ENCODE measurements around the gene NBEAL1. TPM values are rescaled to one million over a fixed set of nuclear protein-coding genes. Genes with fewer than 3 reads are reported as not detected.
"Not testable (repeated sequence)": the region's sequence is repeated elsewhere in the genome, so short reads cannot be mapped to it uniquely, and the experiment has no call there.

Gene NBEAL1
- 7.8 TPM for polyA plus RNA-seq (2013)

DNA sequence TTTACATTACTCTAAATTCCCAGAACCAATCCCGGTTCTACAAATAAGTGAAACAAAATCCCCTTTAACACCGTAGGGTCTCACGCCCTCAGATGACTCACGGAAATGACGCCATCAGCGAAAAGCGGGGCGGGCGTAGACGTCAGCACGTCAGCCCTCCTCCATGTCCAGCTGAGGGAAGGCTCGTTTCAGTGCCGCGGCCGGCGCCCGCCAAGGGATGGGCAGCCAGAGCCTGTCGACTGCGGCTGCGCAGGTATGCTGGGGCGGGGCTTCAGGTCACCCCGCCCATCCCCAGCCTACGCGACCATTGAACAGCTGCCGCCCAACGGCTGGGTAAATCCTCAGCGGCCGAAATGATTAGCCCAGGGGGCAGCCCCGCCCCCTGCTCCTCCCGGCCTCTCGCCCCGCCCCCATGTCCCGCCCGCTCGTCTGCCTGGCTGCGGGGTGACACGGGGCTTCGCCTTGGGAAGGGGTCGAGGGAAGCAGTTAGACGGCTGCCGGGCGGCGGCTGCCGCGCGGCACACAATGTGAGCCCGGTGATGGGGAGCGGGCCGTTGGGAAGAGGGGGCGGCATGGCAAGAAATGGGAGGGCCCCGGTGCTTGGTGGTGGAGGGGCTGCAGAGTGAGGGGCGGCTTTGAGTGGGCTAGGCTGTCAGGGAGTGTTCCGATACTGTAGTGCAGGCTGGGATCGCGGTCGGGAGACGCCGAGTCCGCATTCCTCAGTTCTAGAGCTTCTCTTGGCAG is at the start of gene NBEAL1:
Gene NBEAL1 (plus strand): TSS at position 420 of the 744 bp plus-strand sequence. CDS start 1,510 bp downstream, outside the sequence.
- POLR2A ChIA-PET = interaction anchor here (0.5 kb wide), 1 partner anchor 1737 kb away, joined by 3 read pairs; no protein-coding TSS in a partner anchor

DNA sequence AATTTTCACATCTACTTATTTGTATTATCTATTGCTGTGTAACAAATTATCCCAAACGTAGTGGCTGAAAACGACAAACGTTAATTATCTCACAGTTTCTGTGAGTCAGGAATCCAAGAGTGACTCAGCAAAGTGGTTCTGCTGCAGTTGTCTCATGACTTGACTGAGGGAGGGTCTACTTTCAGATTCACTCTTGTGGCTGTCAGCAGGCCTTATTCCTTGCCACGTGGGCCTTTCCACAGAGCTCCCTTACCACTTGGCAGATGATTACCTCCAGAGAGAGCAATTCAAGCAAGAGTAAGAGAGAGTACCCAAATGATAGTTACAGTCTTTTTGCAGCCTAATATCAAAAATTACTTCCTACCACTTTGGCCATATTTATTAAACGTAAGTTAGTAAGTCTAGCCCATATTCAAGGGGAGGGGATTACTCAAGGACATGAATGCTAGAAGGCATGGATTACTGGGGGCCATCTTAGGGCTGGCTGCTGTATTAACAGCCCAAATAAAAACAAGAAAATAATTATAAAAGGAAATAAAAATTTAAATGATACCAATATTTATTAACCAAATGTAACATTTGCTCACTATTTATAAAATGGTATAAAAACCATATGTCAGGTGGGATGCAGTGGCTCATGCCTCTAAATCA is 48.7 kb upstream of the NBEAL1 start:
- WGBS (ENCODE audit: insufficient coverage) = 11% methylated on average over 1 of the region's 5 CpGs
- Histone ChIP-seq H3K36me3 (ENCODE audit: control insufficient read depth in 4 of 4, insufficient read depth in 4 of 4, low read length in 3 of 4) (peaks cover 0 to 3% (median under 1%) of the 10 kb centered on the region in 4 experiments), H3K4me1 (ENCODE audit: control extremely low read depth in 1 of 4, control insufficient read depth in 4 of 4, insufficient read depth in 4 of 4, low read length in 3 of 4) (peaks cover 0 to 6% (median 0%) of the 10 kb centered on the region in 4 experiments), H3K27me3 (replicated peaks in 2 of 5; ENCODE audit: control insufficient read depth in 4 of 5, insufficient read depth in 5 of 5, low read length in 4 of 5) (no peaks in the 10 kb centered on the region), H3K27ac (ENCODE audit: insufficient read depth in 1 of 2, low read depth in 1 of 2, low read length in 2 of 2, poor library complexity in 1 of 2, severe bottlenecking in 2 of 2) (peak overlapping the region in 1 of 2 experiments; percentile 44), H3K9me3 (ENCODE audit: control extremely low read depth in 1 of 5, control insufficient read depth in 4 of 5, insufficient read depth in 2 of 5, low read depth in 1 of 5, low read length in 4 of 5) (no peaks in the 10 kb centered on the region), H3K4me3 (ENCODE audit: control insufficient read depth in 1 of 7, extremely low read depth in 1 of 7, insufficient read depth in 4 of 7, low read depth in 2 of 7, low read length in 6 of 7) (no peak overlapping the region)
- ChIA-PET CTCF (no interaction called here), POLR2A (no interaction called here)
- peak; percentile 81 to 95 (median 92) for DNase-seq

More for the DNA sequence above, at the start of gene NBEAL1:
- Histone ChIP-seq H3K36me3 (ENCODE audit: control insufficient read depth in 4 of 4, insufficient read depth in 4 of 4, low read length in 3 of 4) (no peaks in the 10 kb centered on the region), H3K27me3 (replicated peaks in 2 of 5; ENCODE audit: control insufficient read depth in 4 of 5, insufficient read depth in 5 of 5, low read length in 4 of 5) (no peaks in the 10 kb centered on the region), H3K9me3 (ENCODE audit: control extremely low read depth in 1 of 5, control insufficient read depth in 4 of 5, insufficient read depth in 2 of 5, low read depth in 1 of 5, low read length in 4 of 5) (no peaks in the 10 kb centered on the region), H3K4me1 (ENCODE audit: control extremely low read depth in 1 of 4, control insufficient read depth in 4 of 4, insufficient read depth in 4 of 4, low read length in 3 of 4) (peaks cover 3 to 17% (median 8%) of the 10 kb centered on the region in 4 experiments), H3K4me3 (ENCODE audit: control insufficient read depth in 1 of 7, extremely low read depth in 1 of 7, insufficient read depth in 4 of 7, low read depth in 2 of 7, low read length in 6 of 7) (peak within 1 kb of the TSS; percentile 59 to 96 (median 90)), H3K27ac (ENCODE audit: insufficient read depth in 1 of 2, low read depth in 1 of 2, low read length in 2 of 2, poor library complexity in 1 of 2, severe bottlenecking in 2 of 2) (peak within 1 kb of the TSS; percentile 93 to 98)
- CTCF ChIA-PET = no interaction called here
- DNase-seq = peak; percentile 99 to 100 (median 99)
- under 1% methylated on average over 54 of the region's 59 CpGs for WGBS (ENCODE audit: insufficient coverage)

DNA sequence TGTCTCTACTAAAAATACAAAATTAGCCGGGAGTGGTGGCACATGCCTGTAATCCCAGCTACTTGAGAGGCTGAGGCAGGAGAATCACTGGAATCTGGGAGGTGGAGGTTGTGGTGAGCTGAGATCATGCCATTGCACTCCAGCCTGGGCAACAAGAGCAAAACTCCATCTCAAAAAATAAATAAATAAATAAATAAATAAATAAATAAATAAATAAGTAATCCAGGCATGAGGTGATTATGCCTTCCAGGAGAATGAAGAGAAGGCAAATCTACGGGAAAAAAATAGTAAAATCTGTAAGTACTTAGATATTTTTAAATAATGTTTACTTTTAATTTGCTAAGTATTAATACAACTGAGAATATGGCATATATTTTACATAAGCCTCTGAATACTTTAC is 45.3 kb upstream of the NBEAL1 start:
- no CpG with 5 or more reads among the region's 2 CpGs for WGBS (ENCODE audit: insufficient coverage)
- POLR2A ChIA-PET; DNase-seq; CTCF ChIA-PET; H3K4me3 ChIP-seq (ENCODE audit: control insufficient read depth in 1 of 7, extremely low read depth in 1 of 7, insufficient read depth in 4 of 7, low read depth in 2 of 7, low read length in 6 of 7); H3K9me3 ChIP-seq (ENCODE audit: control extremely low read depth in 1 of 5, control insufficient read depth in 4 of 5, insufficient read depth in 2 of 5, low read depth in 1 of 5, low read length in 4 of 5); H3K4me1 ChIP-seq (ENCODE audit: control extremely low read depth in 1 of 4, control insufficient read depth in 4 of 4, insufficient read depth in 4 of 4, low read length in 3 of 4); H3K27me3 ChIP-seq (replicated peaks in 2 of 5; ENCODE audit: control insufficient read depth in 4 of 5, insufficient read depth in 5 of 5, low read length in 4 of 5); H3K27ac ChIP-seq (ENCODE audit: insufficient read depth in 1 of 2, low read depth in 1 of 2, low read length in 2 of 2, poor library complexity in 1 of 2, severe bottlenecking in 2 of 2): not testable (repeated sequence)
- H3K36me3 ChIP-seq (ENCODE audit: control insufficient read depth in 4 of 4, insufficient read depth in 4 of 4, low read length in 3 of 4) = peaks cover 0 to 11% (median under 1%) of the 10 kb centered on the region in 4 experiments

- Histone ChIP-seq H3K27ac (ENCODE audit: insufficient read depth in 1 of 2, low read depth in 1 of 2, low read length in 2 of 2, poor library complexity in 1 of 2, severe bottlenecking in 2 of 2) (no peak overlapping the region), H3K27me3 (replicated peaks in 2 of 5; ENCODE audit: control insufficient read depth in 4 of 5, insufficient read depth in 5 of 5, low read length in 4 of 5) (no peaks in the 10 kb centered on the region), H3K4me1 (ENCODE audit: control extremely low read depth in 1 of 4, control insufficient read depth in 4 of 4, insufficient read depth in 4 of 4, low read length in 3 of 4) (no peaks in the 10 kb centered on the region), H3K36me3 (ENCODE audit: control insufficient read depth in 4 of 4, insufficient read depth in 4 of 4, low read length in 3 of 4) (peaks cover 0 to 30% (median 8%) of the 10 kb centered on the region in 4 experiments), H3K4me3 (ENCODE audit: control insufficient read depth in 1 of 7, extremely low read depth in 1 of 7, insufficient read depth in 4 of 7, low read depth in 2 of 7, low read length in 6 of 7) (no peak overlapping the region), H3K9me3 (ENCODE audit: control extremely low read depth in 1 of 5, control insufficient read depth in 4 of 5, insufficient read depth in 2 of 5, low read depth in 1 of 5, low read length in 4 of 5) (no peaks in the 10 kb centered on the region)
- no peak for DNase-seq
- ChIA-PET POLR2A (interaction anchor here (0.6 kb wide), 1 partner anchor 82 kb away, joined by 8 read pairs; no protein-coding TSS in a partner anchor), CTCF (interaction anchor here (0.9 kb wide), 1 partner anchor 9 kb away, joined by 3 read pairs; no protein-coding TSS in a partner anchor)
- WGBS (ENCODE audit: insufficient coverage) = no CpG with 5 or more reads among the region's 3 CpGs
Observed at GRCh38 chr2:202976809-202977208, 37.9 kb upstream of the NBEAL1 start.

- POLR2A ChIA-PET = no interaction called here
- DNase-seq = no peak
- H3K36me3 ChIP-seq (ENCODE audit: control insufficient read depth in 4 of 4, insufficient read depth in 4 of 4, low read length in 3 of 4) = peaks cover 2 to 30% (median 10%) of the 10 kb centered on the region in 4 experiments
- 92% methylated on average over 2 of the region's 3 CpGs for WGBS (ENCODE audit: insufficient coverage)
- H3K4me3 ChIP-seq (ENCODE audit: control insufficient read depth in 1 of 7, extremely low read depth in 1 of 7, insufficient read depth in 4 of 7, low read depth in 2 of 7, low read length in 6 of 7) = no peak overlapping the region
- CTCF ChIA-PET = interaction anchor here (1.3 kb wide), 1 partner anchor 18 kb away, joined by 3 read pairs; no protein-coding TSS in a partner anchor
- no peak overlapping the region for H3K27ac ChIP-seq (ENCODE audit: insufficient read depth in 1 of 2, low read depth in 1 of 2, low read length in 2 of 2, poor library complexity in 1 of 2, severe bottlenecking in 2 of 2)
- no peaks in the 10 kb centered on the region for H3K27me3 ChIP-seq (replicated peaks in 2 of 5; ENCODE audit: control insufficient read depth in 4 of 5, insufficient read depth in 5 of 5, low read length in 4 of 5)
- H3K9me3 ChIP-seq (ENCODE audit: control extremely low read depth in 1 of 5, control insufficient read depth in 4 of 5, insufficient read depth in 2 of 5, low read depth in 1 of 5, low read length in 4 of 5) = no peaks in the 10 kb centered on the region
- no peaks in the 10 kb centered on the region for H3K4me1 ChIP-seq (ENCODE audit: control extremely low read depth in 1 of 4, control insufficient read depth in 4 of 4, insufficient read depth in 4 of 4, low read length in 3 of 4)
Observed at GRCh38 chr2:202982779-202983491, 31.7 kb upstream of the NBEAL1 start.

DNA sequence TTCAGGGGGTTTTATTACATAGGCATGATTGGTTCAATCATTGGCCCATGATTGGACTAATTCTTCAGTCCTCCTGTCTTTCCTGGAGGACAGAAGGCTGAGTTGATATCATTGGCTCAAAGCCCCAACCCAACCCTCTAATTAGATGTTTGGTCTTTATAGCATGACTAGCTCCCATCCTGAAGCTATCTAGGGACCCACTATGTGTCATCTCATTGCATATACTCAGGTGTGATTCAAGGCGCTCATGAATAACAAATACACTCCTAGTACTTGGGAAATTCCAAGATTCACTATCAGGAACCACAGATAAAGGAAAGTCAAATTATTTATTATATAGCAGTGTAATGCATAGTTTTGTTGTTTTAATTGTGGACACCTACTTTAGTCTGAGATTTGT is 24.9 kb upstream of the NBEAL1 start:
- H3K4me3 ChIP-seq (ENCODE audit: control insufficient read depth in 1 of 7, extremely low read depth in 1 of 7, insufficient read depth in 4 of 7, low read depth in 2 of 7, low read length in 6 of 7) = no peak overlapping the region
- no peaks in the 10 kb centered on the region for H3K27me3 ChIP-seq (replicated peaks in 2 of 5; ENCODE audit: control insufficient read depth in 4 of 5, insufficient read depth in 5 of 5, low read length in 4 of 5)
- H3K9me3 ChIP-seq (ENCODE audit: control extremely low read depth in 1 of 5, control insufficient read depth in 4 of 5, insufficient read depth in 2 of 5, low read depth in 1 of 5, low read length in 4 of 5) = no peaks in the 10 kb centered on the region
- no peak overlapping the region for H3K27ac ChIP-seq (ENCODE audit: insufficient read depth in 1 of 2, low read depth in 1 of 2, low read length in 2 of 2, poor library complexity in 1 of 2, severe bottlenecking in 2 of 2)
- ChIA-PET CTCF (interaction anchor here (1.1 kb wide), 1 partner anchor 33 kb away, joined by 3 read pairs; no protein-coding TSS in a partner anchor), POLR2A (no interaction called here)
- 100% methylated on average over 1 of the region's 1 CpG for WGBS (ENCODE audit: insufficient coverage)
- DNase-seq = no peak
- H3K4me1 ChIP-seq (ENCODE audit: control extremely low read depth in 1 of 4, control insufficient read depth in 4 of 4, insufficient read depth in 4 of 4, low read length in 3 of 4) = peaks cover 0 to 5% (median 1%) of the 10 kb centered on the region in 4 experiments
- H3K36me3 ChIP-seq (ENCODE audit: control insufficient read depth in 4 of 4, insufficient read depth in 4 of 4, low read length in 3 of 4) = no peaks in the 10 kb centered on the region

Data from common myeloid progenitor, CD34-positive (primary cell).